ENCODE measurements around the gene GAMT.
"Not testable (repeated sequence)": the region's sequence is repeated elsewhere in the genome, so short reads cannot be mapped to it uniquely, and the experiment has no call there.

The GAMT gene

GRCh38 chr19:1433119-1434039, 32.0 kb upstream of the GAMT start:
- DNase-seq (ENCODE audit: low read depth, low spot score) = no peak

GRCh38 chr19:1432507-1432887, 31.2 kb upstream of the GAMT start:
- DNase-seq (ENCODE audit: low read depth, low spot score) = no peak

- DNase-seq (ENCODE audit: low read depth, low spot score) = no peak
Observed at GRCh38 chr19:1431759-1432506, 30.6 kb upstream of the GAMT start.

- no peak for DNase-seq (ENCODE audit: low read depth, low spot score)
Observed at GRCh38 chr19:1430246-1430645, 28.9 kb upstream of the GAMT start.

GRCh38 chr19:1429750-1430149, 28.4 kb upstream of the GAMT start:
- no peak for DNase-seq (ENCODE audit: low read depth, low spot score)

- no peak for DNase-seq (ENCODE audit: low read depth, low spot score)
Observed at GRCh38 chr19:1428738-1429391, 27.5 kb upstream of the GAMT start.

- no peak for DNase-seq (ENCODE audit: low read depth, low spot score)
Observed at GRCh38 chr19:1427221-1427920, 26.0 kb upstream of the GAMT start.

GRCh38 chr19:1426736-1427135, 25.4 kb upstream of the GAMT start:
- no peak for DNase-seq (ENCODE audit: low read depth, low spot score)

GRCh38 chr19:1425902-1426301, 24.6 kb upstream of the GAMT start:
- no peak for DNase-seq (ENCODE audit: low read depth, low spot score)

GRCh38 chr19:1425102-1425837, 23.9 kb upstream of the GAMT start:
- no peak for DNase-seq (ENCODE audit: low read depth, low spot score)

- DNase-seq (ENCODE audit: low read depth, low spot score) = no peak
Observed at GRCh38 chr19:1424192-1424955, 23.0 kb upstream of the GAMT start.

- no peak for DNase-seq (ENCODE audit: low read depth, low spot score)
Observed at GRCh38 chr19:1423436-1424191, 22.3 kb upstream of the GAMT start.

- no peak for DNase-seq (ENCODE audit: low read depth, low spot score)
Observed at GRCh38 chr19:1422943-1423342, 21.6 kb upstream of the GAMT start.

GRCh38 chr19:1422360-1422759, 21.0 kb upstream of the GAMT start:
- no peak for DNase-seq (ENCODE audit: low read depth, low spot score)

- DNase-seq (ENCODE audit: low read depth, low spot score) = no peak
Observed at GRCh38 chr19:1421958-1422305, 20.6 kb upstream of the GAMT start.

GRCh38 chr19:1421218-1421957, 20.0 kb upstream of the GAMT start:
- DNase-seq (ENCODE audit: low read depth, low spot score) = no peak

- no peak for DNase-seq (ENCODE audit: low read depth, low spot score)
Observed at GRCh38 chr19:1420590-1420989, 19.2 kb upstream of the GAMT start.

GRCh38 chr19:1420085-1420484, 18.7 kb upstream of the GAMT start:
- DNase-seq (ENCODE audit: low read depth, low spot score) = not testable (repeated sequence)

Data from activated CD4-positive, CD25-positive, alpha-beta regulatory T cell treated with anti-CD3 and anti-CD28 coated beads, Interleukin-2, amount 50 U/mL, for 16 hours (primary cell).